Measurements from ENCODE around the gene PHKB.

Gene PHKB

DNA sequence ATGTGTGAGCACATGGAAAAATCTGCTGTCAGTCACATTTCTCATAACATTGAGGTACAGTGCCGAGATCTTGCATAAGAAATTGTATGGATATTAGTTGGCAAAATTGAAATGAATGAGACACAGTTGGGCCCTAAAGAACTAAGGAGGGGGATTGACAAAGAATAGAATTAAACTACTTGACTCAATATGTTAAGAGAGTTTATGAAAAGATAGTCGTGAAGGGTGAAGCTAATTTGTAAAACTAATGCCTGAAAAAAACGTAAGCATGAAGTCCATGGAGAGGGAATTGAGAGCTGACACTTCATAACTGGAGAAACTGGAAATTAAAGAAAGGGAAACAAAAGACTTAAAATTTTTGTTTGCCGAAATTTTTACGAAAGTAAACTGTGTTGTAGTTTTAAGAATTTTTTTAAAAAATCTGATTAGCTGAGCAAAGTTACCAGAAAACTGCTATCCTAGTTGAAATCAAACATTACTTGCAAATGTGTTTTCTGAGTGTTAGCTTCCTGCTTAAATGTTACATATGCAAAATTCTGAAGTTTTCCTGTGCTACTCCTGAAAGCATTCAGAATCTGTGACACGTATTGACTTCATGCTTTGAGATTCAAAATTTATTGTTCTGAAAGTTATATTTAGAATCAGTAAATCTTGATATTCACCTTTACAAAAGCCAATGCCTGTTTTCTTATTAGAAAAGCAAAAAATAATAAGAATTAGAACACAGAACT, 239.9 kb downstream of the PHKB start:
- no peak for DNase-seq (ENCODE audit: insufficient read length, low spot score)
- TF ChIP-seq, protein P1, sequence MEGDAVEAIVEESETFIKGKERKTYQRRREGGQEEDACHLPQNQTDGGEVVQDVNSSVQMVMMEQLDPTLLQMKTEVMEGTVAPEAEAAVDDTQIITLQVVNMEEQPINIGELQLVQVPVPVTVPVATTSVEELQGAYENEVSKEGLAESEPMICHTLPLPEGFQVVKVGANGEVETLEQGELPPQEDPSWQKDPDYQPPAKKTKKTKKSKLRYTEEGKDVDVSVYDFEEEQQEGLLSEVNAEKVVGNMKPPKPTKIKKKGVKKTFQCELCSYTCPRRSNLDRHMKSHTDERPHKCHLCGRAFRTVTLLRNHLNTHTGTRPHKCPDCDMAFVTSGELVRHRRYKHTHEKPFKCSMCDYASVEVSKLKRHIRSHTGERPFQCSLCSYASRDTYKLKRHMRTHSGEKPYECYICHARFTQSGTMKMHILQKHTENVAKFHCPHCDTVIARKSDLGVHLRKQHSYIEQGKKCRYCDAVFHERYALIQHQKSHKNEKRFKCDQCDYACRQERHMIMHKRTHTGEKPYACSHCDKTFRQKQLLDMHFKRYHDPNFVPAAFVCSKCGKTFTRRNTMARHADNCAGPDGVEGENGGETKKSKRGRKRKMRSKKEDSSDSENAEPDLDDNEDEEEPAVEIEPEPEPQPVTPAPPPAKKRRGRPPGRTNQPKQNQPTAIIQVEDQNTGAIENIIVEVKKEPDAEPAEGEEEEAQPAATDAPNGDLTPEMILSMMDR (IDR thresholded peaks at IDR 0.05; ENCODE audit: insufficient read depth, missing control alignments): no peak
- no peak for FAIRE-seq

DNA sequence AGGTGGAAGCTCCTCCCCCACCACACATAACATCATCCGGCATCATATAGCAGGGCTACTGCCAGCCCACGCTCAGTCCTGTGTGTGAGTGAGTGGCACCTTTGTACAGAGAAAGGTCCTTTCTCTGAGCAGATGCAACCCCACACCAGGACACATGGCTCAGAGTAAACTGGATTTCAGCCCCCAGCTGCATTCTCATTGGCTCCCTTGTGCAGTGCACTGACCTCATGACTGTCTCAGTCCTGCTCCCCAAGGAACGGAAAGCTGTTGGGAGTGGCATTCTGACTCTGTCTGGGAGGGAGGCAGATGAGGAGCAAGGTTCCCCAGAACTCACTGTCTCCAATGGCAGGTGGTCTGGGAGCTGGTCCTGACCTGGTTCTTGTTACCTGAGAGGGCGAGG, 244.1 kb downstream of the PHKB start:
- FAIRE-seq (no peak), DNase-seq (ENCODE audit: insufficient read length, low spot score) (no peak)
- TF ChIP-seq, protein P1 (IDR thresholded peaks at IDR 0.05; ENCODE audit: insufficient read depth, missing control alignments): no peak

DNA sequence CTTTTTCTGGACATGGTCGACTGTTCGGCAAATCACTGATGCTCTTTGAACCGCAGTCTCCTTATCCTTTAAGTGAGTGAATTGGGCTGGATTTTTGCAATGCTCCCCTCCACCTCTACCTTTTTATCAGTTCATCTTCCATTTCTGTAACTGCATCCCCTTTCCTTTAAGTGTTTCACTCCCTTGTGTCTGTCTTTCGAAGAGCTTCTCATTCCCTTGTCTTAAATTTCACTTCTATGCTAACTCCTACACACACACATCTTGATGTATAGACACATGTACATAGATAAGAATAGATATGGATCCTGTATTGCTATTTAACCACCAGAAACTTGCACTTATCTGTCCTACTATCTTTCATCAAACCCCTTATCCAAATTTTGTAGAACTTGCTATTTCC, 250.7 kb downstream of the PHKB start:
- FAIRE-seq: no peak
- no peak for DNase-seq (ENCODE audit: insufficient read length, low spot score)
- TF ChIP-seq, protein P1 (IDR thresholded peaks at IDR 0.05; ENCODE audit: insufficient read depth, missing control alignments): no peak

DNA sequence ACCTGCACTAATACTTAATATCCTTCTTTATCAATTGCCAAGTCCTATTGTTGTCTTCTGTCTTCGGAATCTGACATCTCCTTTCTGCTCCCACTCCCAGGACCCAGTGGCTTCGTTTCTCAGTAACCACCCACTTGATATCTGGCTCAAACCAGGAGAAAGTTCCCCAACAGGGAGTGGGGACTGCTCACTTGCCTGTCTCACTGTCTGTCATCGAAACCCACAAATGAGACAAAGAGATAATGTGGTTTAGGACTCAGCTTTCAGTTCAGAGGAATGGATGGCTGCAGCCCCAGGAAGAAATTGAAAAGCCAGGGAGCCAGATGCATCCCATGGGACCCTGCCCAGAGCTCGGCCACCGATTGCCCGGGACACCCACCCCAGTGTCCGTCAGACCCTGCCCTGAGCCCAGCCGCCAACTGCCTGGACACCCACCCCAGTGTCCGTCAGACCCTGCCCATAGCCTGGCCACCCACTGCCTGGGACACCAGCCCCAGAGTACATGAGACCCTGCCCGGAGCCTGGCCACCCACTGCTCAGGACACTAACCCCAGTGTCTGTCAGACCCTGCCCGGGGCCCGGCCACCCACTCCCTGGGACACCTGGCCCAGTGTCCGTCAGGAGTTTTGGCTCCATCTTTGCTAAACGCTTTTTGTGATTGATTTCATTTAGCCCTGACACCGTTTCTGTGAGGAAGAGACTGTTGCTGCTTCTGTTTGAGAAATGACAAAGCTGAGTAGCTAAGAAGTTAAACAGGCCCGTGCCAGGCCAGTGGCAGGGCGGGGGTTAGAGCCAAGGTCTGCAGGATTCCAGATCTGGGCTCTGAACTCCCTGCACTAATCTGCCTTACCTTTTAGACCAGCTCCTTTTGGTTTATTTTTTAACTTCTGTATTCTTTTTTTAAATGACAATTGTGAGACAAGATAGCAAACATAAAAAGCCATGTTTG, 251.4 kb downstream of the PHKB start:
- FAIRE-seq (no peak), DNase-seq (ENCODE audit: insufficient read length, low spot score) (no peak)
- TF ChIP-seq, protein P1 (IDR thresholded peaks at IDR 0.05; ENCODE audit: insufficient read depth, missing control alignments): no peak

DNA sequence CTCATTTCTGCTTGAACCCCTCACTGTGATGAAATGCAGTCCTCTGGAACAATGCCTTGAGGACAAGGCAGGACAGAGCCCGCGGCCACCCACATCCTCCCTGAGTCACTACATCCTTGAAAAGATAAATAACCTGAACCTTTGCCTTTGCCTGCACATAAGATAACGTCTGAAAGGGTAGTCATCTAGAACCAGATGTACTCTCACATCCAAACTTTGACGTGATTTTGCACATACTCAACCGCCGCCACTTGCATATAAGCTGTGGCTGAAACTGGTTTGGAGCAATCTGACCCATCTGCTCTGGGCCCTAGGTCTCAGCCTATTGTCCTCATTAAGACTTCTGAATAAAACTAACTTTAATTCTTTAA, 252.1 kb downstream of the PHKB start:
- FAIRE-seq (no peak), DNase-seq (ENCODE audit: insufficient read length, low spot score) (no peak)
- TF ChIP-seq, protein P1 (IDR thresholded peaks at IDR 0.05; ENCODE audit: insufficient read depth, missing control alignments): no peak

DNA sequence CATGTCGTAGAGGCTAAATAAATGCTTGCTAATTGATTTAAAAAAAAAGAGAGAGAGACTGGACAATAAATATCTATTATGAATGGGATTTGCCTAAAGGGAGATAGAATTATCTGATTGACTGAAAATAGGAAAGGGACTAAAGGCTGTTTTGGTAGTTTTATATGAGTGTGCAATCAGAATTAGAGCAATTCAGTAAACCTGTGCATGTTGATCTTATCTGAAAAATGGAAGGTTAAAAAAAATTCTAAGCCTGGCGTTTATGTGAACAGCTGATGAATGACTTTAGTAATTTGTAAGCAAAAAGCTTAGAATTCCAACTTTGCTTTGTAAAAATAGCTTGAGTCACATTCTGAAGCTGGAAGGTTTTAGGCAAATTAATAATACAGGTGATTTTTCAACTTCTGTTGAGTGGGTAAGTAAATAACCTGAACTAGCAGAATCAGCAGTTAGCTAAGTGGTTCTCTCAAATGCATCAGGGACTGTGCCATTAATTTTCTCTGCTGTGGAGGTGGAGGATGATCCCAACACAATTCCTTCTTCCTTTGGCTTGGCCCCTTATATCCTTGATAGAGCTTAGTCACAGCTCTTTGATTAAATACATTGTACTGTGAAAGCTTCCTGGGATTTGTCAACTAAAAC, 254.4 kb downstream of the PHKB start:
- FAIRE-seq (no peak), DNase-seq (ENCODE audit: insufficient read length, low spot score) (no peak)
- TF ChIP-seq, protein P1 (IDR thresholded peaks at IDR 0.05; ENCODE audit: insufficient read depth, missing control alignments): no peak

All from D721Med (cell line).